NB4 (cell line): ENCODE results near the gene SLC13A1.
"Not testable (repeated sequence)": the region's sequence is repeated elsewhere in the genome, so short reads cannot be mapped to it uniquely, and the experiment has no call there.

ENCODE experiments used
- CTCF ChIP-seq: IDR thresholded peaks from one replicate; pipeline ENCODE4 v1.5.1; 2012; ENCODE audit warnings: low read depth, low read length
- MYC ChIP-seq: IDR thresholded peaks from 2 replicates; pipeline ENCODE4 v1.6.1; 2011; ENCODE audit warnings: low read depth, low read length

GRCh38 chr7:123084861-123085260 lies 114.9 kb downstream of the SLC13A1 start:
- not testable (repeated sequence) for TF ChIP-seq CTCF, MYC
